HG03097 (cell line): ENCODE data around the gene ABCA7.

Experiments used
- ATAC-seq: cut with Tn5 transposase; IDR thresholded peaks from one replicate; pipeline ENCODE4 v1.9.1; 2021; ENCODE audit not compliant: unreplicated experiment, low FRiP score

The ABCA7 gene

DNA sequence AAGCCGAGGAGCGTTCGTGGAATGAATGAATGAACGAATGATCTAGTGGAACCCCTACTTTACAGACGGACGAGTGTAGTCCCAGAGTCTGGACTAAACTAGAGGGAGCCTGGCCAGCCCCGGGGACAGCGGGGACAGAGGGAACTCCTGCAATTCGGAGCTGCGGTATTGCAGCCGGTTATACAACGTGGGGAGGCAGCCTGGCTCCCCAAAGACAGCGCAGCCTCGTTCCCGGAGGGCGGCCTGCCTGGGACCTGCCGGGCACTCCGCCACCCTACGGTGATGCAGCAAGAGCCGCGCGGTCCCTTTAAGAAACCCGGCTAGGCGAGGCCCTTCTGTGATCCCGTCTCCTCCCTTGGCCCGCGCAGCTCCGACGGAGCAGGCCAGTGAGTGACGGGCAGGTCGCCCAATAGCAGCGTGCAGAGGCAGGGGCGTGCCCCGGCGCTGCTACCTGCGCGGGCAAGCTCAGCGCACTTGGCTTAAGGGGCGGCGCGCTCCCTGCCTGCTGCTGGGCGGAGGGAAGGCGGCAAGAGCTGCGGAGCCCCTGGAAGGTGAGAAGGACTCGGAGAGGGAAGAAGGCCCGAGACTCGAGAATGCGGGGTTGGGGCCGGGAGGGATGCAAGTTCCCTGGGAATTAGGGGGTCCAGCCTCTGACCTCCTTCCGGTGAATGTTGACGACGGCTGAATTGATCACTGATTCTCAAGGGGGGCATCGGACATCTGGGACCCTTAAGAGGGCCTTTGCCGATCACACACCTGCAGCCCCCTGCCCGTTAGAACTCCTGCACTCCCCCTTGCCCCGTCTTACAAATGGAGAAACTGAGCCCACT lies at the start of gene ABCA7:
ABCA7 (plus strand) TSS at position 462 of the 830 bp plus-strand sequence. CDS start 1,255 bp downstream, outside the sequence.
- ATAC-seq, result peak; percentile 69

DNA sequence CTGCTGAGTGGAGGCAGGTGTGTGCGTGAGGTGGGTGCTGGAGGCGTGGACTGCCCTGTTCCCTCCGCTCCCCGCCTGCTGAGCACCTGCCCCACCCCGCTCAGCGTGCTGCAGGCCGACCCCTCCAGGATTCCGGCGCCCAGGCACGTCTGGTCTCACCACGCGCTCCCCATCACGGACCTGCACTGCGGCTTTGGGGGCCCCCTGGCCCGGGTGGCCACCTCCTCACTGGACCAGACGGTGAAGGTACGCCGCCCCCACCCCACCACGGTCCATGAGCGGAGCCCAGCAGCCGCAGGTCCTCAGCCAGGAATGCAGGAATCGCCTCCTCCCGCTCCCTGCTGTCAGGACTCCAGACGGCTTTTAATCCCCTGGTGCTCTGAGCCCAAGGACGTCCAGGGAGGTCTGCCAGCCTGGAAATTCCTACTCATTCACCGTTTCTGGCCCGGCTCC lies 49.8 kb upstream of the ABCA7 start:
- ATAC-seq, result no peak

DNA sequence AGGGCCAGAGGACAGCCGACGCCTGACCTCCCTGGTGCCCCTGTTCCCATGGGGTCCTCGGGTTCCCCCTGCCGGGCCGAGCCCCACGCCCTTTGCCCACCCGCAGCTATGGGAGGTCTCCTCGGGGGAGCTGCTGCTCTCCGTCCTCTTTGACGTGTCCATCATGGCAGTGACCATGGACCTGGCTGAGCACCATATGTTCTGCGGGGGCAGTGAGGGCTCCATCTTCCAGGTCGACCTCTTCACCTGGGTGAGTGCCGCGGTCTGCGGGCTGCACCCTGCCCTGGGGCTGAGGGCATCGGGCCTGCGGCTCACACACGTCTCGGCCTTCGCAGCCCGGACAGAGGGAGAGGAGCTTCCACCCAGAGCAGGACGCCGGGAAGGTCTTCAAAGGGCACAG lies 49.2 kb upstream of the ABCA7 start:
- no peak for ATAC-seq

GRCh38 chr19:991174-991931 lies 48.6 kb upstream of the ABCA7 start:
- no peak for ATAC-seq

DNA sequence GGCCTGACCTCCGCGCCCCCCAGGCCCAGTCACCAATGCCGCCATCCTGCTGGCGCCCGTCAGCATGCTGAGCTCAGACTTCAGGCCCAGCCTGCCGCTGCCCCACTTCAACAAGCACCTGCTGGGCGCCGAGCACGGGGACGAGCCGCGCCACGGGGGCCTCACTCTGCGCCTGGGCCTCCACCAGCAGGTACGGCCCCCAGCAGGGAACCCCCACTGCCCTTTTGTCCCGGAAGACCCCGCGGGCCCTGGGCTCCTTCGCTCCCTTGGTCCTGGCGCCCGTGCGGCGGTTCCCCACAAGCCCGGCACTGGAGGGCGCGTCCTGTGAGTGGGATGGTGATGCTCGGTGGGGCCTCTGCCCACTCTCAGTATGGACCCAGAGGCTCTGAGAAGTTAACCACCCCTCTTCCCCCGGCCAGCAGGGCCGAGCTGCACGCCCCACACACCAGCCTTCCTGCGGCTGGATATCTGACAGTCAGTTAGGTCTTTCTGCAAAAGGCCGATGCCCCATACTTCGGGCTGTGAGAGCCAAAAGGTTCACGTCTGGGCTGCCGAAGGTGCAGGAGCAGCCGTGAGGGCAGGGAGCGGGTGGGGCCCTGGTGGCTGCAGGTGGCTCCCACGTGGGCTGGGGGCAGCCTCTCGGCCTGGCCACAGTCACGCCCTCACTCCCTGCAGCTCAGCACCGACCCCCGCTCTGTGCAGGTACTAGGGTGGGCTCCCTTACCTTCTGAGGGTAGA lies 47.8 kb upstream of the ABCA7 start:
- no peak for ATAC-seq

DNA sequence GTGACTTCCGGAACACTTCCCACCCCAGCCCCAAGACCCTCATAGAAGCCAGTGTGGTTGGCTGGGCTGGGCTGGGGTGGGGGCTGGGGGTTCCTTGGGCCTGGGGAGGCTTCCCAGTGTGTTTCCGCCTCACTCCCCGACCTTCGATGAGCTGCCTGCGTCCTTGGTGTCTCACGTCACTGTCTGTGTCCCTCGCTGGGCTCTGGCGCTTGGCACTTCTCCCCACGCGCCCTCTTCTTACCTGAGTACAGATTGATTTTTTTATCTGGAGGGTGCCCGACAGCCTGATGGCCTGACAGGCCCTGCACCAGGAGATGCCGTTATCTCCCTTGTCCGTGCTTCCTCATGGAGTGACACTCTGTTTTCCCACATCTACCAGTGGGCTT lies 47.2 kb upstream of the ABCA7 start:
- no peak for ATAC-seq

GRCh38 chr19:993361-993830 lies 46.5 kb upstream of the ABCA7 start:
- ATAC-seq, result no peak

GRCh38 chr19:993831-994393 lies 46.0 kb upstream of the ABCA7 start:
- no peak for ATAC-seq

- no peak for ATAC-seq
Observed at GRCh38 chr19:994516-994915, 45.4 kb upstream of the ABCA7 start.

GRCh38 chr19:995051-995827 lies 44.7 kb upstream of the ABCA7 start:
- no peak for ATAC-seq

GRCh38 chr19:996051-996838 lies 43.7 kb upstream of the ABCA7 start:
- no peak for ATAC-seq

GRCh38 chr19:998064-998463 lies 41.8 kb upstream of the ABCA7 start:
- no peak for ATAC-seq

DNA sequence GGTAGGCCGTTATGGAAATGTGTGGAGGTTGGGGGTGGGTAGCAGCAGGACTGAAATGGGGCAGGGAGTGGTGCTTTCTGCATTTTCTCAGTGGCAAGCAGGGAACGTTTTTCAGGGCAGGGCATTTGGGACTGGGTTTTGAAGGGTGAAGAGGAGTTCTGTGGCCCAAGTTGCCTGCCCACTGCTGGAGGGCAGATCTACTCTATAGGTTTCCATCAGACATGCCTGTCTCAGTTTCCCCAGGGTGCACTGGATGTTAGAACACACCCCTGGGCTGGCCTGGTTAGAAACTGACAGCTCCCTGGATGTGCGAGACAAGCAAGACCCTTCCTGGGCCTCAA lies 40.6 kb upstream of the ABCA7 start:
- ATAC-seq, result no peak

DNA sequence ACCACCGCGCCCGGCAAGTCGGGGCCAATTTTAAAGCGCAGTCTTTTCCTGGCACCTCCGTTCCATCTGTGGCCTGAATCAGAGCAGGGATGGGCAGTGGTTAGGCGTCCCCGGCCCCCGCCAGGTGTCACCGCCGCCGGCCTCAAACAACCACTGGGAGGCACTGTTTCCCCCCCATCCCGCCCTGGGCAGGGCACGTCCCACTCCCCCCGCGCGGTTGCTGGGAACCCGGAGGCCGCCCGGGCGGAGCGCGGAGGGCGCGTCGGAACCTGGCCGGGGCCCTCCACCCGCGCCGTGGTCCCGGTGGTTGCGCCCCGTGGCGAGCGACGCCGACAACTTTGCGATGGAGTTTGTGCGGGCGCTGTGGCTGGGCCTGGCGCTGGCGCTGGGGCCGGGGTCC lies 39.8 kb upstream of the ABCA7 start, which contains the start of gene GRIN3B:
GRIN3B (plus strand) TSS at position 325 of the 400 bp plus-strand sequence; CDS start at position 344, 19 bp downstream.
- no peak for ATAC-seq

GRCh38 chr19:1000591-1001537 lies 39.0 kb upstream of the ABCA7 start:
- no peak for ATAC-seq

- ATAC-seq, result no peak
Observed at GRCh38 chr19:1001538-1002166, 38.3 kb upstream of the ABCA7 start.

DNA sequence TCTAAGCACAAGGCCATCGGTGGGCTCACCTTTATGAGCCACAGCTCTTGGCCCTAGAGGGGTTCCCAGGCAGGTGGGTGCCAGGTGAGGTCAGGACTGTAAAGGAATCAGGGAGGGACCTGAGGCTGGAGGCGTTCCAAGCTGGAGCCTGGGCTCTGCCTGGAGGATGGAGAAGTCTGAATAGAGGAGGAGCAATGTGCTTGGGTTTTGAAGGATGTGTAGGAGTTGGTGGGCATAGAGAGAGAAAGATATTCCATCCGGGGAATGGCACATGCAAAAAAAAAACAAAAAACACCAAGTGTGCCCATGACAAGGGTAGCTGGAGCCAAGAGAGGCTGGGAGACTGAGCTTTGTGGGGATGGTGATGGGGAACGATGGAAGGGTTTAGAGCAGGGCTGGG lies 37.3 kb upstream of the ABCA7 start:
- no peak for ATAC-seq

- no peak for ATAC-seq
Observed at GRCh38 chr19:1003283-1003682, 36.6 kb upstream of the ABCA7 start.
